ENCODE results near the gene NPBWR2.

DNA sequence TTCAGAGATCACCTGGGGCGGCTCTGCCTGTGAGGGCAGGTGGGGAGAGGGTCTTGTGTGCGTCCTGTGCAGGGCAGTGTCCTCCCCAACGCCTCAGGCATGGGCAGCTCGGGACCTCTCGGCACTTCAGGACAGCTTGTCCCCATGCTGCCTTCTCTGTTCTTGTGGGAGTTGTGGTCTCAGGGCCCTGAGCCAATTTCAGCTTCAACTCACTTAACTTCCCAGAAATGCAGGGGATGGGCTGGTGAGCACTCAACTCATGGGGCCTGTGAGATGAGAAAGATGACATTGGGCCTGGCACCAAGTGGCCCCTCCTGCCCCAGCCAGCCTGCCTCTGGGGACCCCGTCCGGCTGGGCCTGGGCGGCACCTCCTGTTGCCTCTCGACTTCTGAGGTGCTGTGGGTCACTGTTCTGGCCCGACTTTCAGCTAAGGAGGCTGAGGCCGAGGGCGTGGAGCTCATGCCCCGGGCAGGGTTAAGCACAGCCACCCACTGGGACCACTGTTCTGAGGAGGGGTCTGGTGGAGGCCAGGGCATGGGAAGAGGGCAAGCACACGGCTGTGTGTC, 34.8 kb downstream of the NPBWR2 start:
- TF ChIP-seq FOS (IDR thresholded peaks at IDR 0.05; ENCODE audit: borderline replicate concordance, insufficient read depth, low read length) = no peak
- TF ChIP-seq, protein P1, sequence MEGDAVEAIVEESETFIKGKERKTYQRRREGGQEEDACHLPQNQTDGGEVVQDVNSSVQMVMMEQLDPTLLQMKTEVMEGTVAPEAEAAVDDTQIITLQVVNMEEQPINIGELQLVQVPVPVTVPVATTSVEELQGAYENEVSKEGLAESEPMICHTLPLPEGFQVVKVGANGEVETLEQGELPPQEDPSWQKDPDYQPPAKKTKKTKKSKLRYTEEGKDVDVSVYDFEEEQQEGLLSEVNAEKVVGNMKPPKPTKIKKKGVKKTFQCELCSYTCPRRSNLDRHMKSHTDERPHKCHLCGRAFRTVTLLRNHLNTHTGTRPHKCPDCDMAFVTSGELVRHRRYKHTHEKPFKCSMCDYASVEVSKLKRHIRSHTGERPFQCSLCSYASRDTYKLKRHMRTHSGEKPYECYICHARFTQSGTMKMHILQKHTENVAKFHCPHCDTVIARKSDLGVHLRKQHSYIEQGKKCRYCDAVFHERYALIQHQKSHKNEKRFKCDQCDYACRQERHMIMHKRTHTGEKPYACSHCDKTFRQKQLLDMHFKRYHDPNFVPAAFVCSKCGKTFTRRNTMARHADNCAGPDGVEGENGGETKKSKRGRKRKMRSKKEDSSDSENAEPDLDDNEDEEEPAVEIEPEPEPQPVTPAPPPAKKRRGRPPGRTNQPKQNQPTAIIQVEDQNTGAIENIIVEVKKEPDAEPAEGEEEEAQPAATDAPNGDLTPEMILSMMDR (IDR thresholded peaks at IDR 0.05; ENCODE audit: extremely low read depth in 1 of 2, insufficient read depth in 1 of 2, low read depth in 1 of 2, low read length in 2 of 2) = no peak
- TF ChIP-seq JUN (IDR thresholded peaks at IDR 0.05; ENCODE audit: borderline replicate concordance, insufficient read depth, insufficient read length, low read depth) = no peak
- TF ChIP-seq EZH2 (IDR thresholded peaks at IDR 0.05; ENCODE audit: borderline replicate concordance, low read depth, low read length, severe bottlenecking) = no peak
- no peak for TF ChIP-seq POLR2A (IDR thresholded peaks at IDR 0.05; ENCODE audit: low read depth, low read length)
